Raji (cell line): ENCODE results near the gene CDH13.

Experiments used
- POLR2A ChIP-seq: IDR thresholded peaks from 2 replicates; pipeline ENCODE4 v1.6.1; 2011; ENCODE audit warnings: low read depth, low read length, control low read depth; ENCODE audit not compliant: insufficient read depth

The CDH13 gene

DNA sequence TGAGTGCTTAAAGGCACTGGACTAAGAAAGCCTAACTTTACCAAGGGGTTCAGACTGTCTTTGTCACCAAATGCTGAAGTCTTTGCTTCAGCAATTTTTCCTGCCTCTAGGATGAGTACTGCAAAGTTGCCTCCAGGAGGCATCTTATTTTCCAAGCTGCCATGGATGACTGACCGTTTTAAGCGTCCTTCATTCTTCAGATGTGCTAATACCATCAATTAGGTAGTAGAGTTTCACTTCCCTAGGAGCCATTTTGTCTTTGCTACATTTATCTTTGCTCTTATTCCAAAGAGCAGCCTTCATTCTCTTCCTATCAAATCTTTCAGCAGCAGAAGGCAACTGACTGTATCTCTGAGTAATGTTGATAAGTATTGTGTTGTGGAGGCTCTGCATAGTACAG, 440.1 kb downstream of the CDH13 start:
- TF ChIP-seq POLR2A, result no peak

- TF ChIP-seq POLR2A, result no peak
Observed at GRCh38 chr16:83068686-83069085, 441.9 kb downstream of the CDH13 start.

DNA sequence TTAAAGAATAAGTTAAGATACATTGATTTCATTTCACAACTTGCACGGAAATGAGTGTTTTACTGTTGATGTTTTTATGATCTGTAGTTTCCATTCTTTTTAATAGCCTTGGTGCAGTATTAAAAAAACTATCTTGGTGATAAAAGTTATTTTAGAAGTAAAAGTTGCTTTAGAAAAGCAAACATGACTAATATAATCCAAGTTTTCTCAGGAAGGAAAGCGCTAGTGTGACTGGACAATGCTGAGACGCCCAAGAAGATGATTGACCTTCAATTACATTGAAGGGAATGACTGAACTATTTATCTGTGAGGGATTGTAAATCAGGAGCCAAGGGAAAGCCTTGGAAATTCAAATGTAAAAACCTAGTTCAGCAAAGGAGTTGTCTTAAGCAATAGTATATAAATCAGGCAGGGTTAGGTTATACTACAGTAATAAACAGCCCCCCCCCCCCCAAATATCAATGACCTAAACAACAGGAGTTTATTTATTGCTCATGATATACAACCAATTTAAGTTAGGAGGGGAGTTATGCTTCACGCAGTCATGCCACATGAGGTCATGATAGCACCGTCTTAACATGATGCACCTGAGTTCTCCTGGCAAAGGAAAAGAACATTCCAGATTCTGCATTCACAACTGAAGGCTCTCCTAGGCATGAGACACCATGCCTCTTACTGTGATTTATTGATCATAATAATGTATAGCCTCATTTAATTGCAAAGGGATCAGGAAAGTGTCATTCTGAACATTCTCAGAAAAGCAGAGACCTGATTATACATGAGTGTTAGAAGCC, 443.8 kb downstream of the CDH13 start:
- no peak for TF ChIP-seq POLR2A

- no peak for TF ChIP-seq POLR2A
Observed at GRCh38 chr16:83075956-83076355, 449.2 kb downstream of the CDH13 start.

GRCh38 chr16:83083361-83083760, 456.6 kb downstream of the CDH13 start:
- no peak for TF ChIP-seq POLR2A

- no peak for TF ChIP-seq POLR2A
Observed at GRCh38 chr16:83085660-83086059, 458.9 kb downstream of the CDH13 start.

DNA sequence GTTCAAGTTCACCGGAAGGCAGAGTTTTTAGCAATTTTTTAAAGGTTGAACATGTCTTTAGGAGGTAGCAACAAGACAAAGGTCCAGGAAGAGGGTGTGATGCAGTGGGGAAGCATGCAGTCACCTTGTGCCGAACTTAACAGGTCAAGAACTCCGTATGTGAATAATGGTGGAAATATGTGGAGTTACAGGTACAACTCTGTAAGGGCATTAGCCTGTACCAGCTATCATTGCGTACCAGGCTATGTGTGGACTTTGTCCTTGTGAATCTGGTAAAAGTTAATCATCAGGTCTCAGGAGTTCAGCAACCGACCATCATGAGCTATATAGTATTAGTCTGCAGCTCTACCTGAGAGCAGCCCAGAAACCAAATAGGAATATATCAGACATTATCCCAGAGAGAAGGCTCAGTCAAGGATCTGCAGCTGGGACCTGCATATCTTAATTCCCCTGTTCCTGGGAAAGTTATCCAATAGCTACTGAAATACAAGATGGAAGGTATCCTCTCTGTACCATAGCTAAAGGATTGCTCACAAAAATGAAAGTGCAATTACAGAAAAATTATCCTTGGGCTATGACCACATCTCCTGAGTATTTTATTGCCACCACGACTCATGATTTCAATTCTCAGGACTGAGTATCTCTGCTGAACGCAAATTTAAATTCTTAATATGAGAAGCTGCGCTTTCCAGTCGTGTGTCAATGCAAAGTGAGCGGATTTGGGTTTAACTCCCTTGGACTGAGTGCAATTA, 469.3 kb downstream of the CDH13 start:
- TF ChIP-seq POLR2A, result no peak

- no peak for TF ChIP-seq POLR2A
Observed at GRCh38 chr16:83098536-83098935, 471.8 kb downstream of the CDH13 start.

DNA sequence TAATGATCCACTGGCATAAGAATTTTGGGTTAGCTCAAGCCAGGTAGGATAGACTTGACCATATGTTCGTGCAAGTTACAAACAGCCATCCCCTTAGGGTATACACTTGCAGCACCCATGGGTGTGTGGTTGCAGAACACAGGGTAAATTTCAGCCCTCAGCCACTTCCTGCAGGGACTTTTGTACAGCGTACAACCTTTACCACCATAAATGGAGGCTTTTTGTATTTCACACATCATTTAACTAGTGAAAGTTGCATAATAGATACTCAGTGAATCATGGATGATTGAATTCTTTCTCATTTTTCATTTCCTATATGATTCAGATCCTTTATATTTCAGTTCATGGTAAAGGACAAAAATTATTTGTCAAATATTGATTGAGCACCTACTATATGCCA, 473.9 kb downstream of the CDH13 start:
- TF ChIP-seq POLR2A, result no peak

GRCh38 chr16:83102336-83102735, 475.6 kb downstream of the CDH13 start:
- no peak for TF ChIP-seq POLR2A

DNA sequence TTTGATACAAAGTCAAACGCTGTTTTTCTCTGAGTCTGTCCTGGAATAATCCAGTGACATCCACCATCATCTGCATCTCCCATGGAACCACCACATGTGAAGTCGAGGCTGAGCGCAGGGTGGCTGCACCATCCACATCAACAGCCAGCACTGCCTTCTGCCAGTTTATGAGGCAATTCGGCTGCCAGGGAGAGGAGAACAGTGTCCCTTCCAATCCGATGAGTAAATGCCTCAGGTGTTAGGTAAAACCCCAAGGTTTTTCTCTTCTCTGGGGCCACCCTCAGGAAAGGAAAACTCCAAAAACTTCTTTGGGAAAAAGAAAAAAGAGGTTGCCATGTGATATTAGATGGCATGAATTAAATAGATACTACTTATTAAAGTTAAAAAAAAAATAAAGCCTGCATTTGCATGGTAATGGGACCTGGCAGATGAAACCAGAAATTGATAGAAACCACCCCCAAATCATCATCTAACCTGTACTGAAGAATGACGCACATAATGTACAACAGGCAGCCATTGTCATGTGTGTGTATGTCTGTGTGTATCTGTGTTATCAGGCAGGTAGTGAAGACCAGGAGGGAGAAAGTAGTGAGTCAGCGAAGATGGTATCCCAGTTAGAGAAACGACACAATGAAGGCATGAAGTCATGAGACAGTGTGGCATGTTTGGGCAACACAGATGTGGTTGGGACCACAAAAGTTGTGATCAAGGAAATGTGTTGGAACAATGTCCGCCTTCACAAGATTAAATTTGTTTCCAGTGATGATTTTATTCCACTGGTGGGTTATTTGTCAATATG, 478.7 kb downstream of the CDH13 start:
- no peak for TF ChIP-seq POLR2A

GRCh38 chr16:83109490-83110125, 482.8 kb downstream of the CDH13 start:
- TF ChIP-seq POLR2A, result no peak

DNA sequence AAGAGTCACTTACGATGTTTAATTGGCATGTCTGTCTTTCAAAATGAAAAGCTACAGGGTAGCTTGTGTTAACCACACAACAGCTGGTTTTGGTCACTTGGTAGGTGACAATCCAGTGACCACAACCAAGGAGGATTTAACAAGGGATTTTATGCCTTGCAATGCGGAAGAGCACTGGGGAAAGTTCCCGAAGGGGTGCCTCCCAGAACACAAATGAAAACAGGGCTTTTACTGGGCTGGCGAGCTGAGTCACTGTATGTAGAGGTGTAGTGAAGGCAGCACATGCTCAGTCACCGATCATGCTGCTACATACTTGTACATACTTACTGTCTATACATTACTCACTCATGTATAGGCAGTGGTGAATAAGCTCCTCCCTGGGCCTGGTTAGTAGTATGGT, 483.5 kb downstream of the CDH13 start:
- TF ChIP-seq POLR2A, result no peak

GRCh38 chr16:83113317-83113716, 486.5 kb downstream of the CDH13 start:
- TF ChIP-seq POLR2A, result no peak

- no peak for TF ChIP-seq POLR2A
Observed at GRCh38 chr16:83113811-83114210, 487.0 kb downstream of the CDH13 start.
